Lung microvascular endothelial cell (primary cell): ENCODE measurements around the gene SLC28A2. TPM values are rescaled to one million over a fixed set of nuclear protein-coding genes. Genes with fewer than 3 reads are reported as not detected.
"Not testable (repeated sequence)": the region's sequence is repeated elsewhere in the genome, so short reads cannot be mapped to it uniquely, and the experiment has no call there.

Experiments
- DNase-seq, 2 donors: peaks; one replicate each; pipeline versions ENCODE4 v3.0.0 to v3.0.0-alpha.2; 2010; ENCODE audit warnings: low read depth in 2 of 2
- total RNA-seq: library from RNA; depleted of rRNA; stranded (reverse); fragments of >200 nt; gene quantifications from 2 replicates; pipeline ENCODE4 v1.2.1, GENCODE V29; 2014

The SLC28A2 gene
- total RNA-seq, 1 donor from 2014 or later = not detected

DNA sequence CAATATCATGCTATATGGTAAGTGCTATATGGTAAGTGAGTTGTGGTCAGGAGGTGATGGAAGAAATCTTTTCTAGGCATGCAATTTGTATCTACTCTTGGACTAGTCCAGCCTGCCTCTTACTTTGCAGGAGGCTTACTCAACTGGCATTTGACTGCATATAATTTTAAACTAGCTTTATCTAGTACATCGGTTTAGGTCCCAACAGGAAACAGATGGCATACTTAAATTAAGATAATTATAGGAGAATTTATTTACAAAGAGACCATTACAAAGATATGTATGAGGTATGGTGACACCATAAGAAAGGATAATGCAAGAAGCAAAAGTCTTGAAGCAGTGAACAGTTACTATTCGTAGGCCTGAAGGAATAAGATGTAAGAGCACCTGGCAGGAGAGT, 7.8 kb downstream of the SLC28A2 start:
- no peak for DNase-seq

DNA sequence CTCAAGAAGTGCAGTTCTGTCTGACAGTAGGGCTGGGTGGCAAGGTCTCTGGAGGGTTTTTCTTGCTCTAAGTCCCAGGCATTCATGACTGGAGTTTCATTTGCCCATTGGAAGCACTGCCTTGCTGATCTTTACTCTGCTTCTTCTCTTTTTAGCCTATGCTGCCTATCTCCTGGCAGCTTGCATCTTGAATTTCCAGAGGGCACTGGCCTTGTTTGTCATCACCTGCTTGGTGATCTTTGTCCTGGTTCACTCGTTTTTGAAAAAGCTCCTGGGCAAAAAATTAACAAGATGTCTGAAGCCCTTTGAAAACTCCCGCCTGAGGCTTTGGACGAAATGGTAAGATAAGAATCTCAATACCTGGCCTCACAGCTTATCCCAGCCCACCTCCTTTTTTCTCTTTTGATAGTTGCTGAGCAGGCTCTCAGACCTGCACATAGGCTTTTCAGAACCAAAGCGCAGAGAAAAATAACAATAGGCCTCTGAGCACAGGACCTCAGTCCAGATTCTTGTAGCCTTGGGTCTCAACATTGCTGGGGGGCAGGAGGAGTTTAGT, 10.9 kb downstream of the SLC28A2 start:
- DNase-seq = no peak

DNA sequence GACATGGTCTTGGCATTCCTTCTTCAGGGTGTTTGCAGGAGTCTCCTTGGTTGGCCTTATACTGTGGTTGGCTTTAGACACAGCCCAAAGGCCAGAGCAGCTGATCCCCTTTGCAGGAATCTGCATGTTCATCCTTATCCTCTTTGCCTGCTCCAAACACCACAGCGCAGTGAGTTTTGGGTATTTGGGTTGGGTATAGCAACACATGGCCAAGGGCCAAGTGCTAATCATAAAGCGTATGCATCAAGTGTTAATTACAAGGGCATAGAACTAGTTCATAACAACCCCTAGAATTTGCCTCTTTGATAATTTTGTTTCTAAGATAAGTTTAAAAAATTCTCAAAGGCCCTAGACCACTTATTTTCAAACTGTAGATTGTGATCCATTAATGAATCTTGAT, 11.8 kb downstream of the SLC28A2 start:
- no peak for DNase-seq

DNA sequence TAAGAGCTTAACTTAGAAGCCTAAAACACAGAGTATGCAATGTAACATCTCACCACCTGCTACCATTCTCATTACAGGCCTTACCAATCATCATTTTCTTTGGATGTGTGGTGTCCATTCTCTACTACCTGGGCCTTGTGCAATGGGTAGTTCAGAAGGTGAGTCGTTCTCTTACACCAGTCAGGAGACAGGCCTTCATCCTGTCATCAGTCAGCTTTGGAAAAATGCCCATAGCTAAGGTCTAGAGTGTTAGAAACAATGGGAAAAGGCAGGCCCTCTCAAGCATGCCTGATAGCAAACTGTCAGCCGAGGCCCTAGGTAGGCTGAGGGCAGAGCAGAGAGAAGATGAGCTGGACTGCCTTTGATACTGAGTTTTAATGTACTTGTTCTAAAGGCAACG, 13.5 kb downstream of the SLC28A2 start:
- DNase-seq = no peak

DNA sequence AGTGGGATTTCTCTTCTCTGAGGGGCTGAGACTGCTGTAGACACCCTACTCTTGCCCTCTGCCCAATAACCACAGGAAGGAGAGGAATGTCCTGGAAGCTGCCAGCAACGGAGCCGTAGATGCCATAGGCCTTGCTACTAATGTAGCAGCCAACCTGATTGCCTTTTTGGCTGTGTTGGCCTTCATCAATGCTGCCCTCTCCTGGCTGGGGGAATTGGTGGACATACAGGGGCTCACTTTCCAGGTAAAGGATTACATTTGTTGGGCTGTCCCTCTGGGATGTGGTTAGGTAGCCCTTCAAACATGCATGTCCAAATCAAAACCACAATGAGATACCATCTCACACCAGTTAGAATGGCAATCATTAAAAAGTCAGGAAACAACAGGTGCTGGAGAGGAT, 16.1 kb downstream of the SLC28A2 start:
- DNase-seq = peak in 1 of 2 donors; percentile 8

DNA sequence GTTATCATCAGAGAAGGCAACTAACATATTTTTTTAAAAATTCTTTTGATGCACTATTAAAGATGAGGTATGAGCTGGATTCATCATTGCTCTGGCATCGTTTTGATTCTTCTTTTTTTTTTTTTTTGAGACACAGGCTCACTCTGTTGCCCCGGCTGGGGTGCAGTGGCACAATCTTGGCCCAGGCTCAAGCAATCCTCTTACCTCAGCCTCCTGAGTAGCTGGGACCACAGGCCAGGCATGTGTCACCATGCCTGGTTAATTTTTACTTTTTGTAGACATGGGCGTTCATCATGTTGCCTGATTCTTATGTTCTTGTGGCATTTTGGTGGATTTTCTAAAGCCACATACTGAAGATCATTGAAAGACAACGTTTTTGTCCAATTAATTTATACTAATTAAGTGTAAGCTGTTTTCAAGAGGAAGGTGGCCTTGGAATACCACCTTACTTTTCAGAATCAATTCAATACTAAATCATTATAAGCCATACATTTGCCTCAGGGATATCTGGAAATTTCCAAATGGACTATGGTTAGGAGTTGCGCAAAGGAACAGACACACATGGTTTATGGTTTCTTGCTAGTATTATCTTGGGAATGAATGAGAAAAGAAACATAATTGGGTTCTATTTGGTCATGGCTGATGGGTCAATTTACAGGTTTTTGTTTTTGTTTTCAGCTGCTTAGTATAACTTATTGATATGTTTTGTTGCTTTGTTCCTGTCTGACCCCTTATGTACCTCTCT, 22.8 kb downstream of the SLC28A2 start:
- no peak for DNase-seq

DNA sequence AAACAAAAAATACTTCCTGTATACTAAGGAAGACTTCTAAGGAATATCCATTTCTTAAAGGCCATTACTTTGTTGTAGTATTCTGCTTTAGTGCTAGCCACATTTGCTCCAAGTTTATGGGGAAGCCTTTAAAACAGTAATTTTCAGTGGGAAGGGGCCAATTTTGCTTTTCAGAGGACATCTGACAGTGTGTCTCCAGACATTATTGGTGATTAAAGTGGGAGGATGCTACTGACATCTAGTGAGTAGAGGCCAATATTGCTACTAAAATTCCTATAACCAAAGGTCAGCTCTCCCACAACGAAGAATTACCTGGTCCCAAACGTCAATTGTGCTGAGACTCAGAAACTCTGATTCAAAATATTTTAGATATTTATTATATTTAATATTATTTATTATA, 24.8 kb downstream of the SLC28A2 start:
- DNase-seq = peak; percentile 21 to 52

DNA sequence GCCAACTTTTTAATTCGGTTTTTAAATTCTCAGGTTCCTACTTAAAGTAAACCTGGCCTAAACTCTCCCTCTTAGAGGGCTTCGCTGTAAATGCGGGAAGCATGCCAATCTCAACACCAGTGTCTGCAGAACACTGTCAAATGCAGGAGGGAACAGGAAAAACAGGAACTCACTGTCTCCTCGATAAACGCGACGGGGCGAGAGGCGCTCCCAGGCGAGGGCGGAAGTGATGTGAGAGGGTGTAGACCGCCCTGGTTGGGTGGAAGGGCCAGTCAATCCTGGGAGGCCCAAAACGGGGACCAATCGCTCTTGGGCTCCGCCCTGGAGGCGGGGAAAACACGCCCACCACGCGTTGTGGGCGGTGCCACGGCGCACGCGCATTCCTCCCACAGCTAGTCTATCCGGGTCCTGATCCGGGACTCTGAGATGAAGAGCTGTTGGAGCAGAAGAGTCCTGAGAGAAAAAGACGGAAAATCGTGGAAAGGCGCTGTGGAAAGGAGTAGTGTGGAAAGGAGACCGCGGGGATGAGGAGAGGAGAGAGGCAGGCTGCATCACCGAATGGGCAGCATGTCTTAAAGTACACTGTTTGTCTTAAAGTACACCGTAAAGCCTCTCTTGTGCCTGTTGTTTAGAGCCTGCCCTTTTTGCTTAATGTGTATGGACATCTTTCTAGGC, 27.1 kb downstream of the SLC28A2 start:
- peak; percentile 97 to 98 for DNase-seq

DNA sequence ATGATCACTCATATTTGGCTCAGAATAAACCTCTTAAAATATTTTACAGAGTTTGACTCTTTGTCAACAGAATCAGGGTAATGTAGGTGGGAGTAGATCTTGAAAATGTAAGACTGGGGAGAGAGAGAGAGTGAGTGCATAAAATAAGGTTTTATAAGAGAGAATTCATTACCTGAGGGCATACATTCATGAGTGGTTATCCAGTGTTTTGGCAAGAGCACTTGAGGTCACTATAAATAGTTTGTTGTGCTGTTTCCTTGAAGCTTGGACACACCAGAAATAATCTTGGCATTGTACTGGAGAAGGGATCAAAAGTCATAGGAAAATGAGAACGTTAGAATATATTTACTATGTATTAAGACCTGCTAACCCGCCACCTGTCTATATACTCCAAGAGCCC, 33.4 kb downstream of the SLC28A2 start:
- DNase-seq = no peak

DNA sequence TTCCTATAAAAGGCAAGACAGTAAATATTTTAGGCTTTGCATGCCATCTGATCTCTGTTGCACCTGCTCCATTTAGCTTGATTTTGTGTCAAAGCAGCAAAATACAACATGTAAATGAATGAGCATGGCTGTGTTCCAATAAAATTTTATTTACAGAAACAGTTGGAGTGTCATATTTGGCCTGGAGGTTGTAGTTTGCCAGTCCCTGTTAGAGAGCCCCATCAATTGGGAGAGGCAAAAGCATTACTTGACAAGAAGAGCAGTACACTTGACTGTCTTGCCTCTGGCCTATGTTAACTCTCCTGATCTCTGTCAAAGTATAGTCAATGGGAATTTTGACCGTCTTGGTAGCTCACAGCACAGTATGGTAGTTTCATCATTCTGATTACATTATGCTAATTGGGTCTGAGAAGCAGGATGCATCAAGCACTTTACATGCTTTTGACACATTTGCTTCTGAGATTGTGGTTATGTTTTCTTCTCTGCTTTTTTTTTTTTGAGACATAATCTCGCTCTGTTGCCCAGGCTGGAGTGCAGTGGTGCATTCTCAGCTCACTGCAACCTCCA, 35.4 kb downstream of the SLC28A2 start:
- no peak for DNase-seq

DNA sequence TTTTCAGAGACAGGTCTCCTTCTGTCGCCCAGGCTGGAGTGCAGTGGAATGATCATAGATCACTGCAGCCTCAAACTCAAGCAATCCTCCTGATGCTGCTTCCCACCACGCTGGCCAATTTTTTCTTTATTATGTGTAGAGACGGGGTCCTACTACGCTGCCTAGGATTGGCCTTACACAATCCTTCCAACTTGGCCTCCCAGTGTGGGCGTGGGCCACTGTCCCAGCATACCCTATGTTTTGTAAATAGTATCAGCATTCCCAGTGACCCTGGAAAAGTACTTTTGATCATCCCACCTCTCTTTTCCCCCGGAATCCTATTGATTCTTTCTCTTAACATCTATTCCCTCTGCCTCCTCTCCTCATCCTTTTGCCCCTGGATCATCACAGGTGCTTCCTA, 36.9 kb downstream of the SLC28A2 start:
- no peak for DNase-seq

DNA sequence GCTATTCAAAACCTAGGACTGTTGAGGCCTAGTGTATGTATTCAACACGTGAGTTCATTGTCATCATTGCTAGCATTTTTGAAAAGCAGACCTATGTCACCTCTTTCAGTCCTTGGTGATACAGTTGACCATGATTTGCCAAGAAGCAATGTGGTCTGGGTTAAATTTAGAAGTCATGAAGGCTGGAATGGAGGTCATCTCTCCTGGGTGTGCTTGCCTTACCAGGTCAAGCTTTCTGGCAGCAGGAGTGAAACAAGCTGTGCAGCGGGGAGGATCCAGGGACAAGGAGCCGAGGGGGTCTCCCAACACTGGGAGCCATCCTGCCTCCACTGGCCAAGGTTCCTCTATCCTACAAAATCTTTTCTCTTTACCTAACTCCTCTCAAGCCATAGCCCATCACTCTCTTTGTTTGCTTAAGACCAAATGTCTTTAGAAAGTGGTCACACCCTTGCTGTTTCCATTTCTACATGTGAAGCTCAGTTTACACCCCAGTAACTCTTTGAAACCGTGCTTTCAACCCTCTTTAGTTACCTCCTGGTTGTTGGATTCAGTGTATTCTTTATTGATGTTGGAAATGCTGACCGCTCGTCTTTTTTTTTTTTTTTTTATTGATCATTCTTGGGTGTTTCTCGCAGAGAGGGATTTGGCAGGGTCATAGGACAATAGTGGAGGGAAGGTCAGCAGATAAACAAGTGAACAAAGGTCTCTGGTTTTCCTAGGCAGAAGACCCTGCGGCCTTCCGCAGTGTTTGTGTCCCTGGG, 40.0 kb downstream of the SLC28A2 start:
- no peak for DNase-seq

DNA sequence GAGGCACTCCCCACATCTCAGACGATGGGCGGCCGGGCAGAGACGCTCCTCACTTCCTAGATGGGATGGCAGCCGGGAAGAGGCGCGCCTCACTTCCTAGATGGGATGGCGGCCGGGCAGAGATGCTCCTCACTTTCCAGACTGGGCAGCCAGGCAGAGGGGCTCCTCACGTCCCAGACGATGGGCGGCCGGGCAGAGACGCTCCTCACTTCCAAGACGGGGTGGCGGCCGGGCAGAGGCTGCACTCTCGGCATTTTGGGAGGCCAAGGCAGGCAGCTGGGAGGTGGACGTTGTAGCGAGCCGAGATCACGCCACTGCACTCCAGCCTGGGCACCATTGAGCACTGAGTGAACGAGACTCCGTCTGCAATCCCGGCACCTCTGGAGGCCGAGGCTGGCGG, 41.3 kb downstream of the SLC28A2 start:
- not testable (repeated sequence) for DNase-seq

DNA sequence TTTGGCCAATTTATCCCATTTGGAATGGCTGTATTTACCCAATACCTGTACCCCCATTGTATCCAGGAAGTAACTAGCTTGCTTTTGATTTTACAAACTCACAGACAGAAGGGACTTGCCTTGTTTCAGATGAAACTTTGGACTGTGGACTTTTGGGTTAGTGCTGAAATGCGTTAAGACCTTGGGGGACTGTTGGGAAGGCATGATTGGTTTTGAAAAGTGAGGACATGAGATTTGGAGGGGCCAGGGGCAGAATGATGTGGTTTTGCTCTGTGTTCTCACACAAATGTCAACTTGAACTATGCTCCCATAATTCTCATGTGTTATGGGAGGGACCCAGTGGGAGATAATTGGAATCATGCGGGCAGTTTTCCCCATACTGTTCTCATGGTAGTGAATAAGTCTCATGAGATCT, 46.9 kb downstream of the SLC28A2 start:
- not testable (repeated sequence) for DNase-seq

DNA sequence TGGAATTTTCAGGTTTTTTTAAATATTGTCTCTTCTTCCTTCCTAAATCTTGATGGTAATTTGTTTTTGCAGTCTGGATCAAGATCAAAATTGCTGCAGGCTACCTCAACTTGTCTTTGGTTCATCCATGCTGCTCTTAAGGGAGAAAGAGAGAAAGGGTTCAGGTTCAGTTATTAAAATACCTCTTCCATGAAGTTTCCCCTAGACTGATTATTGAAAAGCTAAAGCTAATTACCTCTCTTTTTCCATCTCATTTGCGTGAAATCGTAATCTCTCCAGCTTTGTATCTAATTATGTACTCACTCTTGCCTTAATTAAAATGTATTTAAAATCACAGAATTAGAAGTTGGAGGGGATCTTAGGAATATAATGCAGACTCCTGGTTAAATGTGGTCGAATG, 52.7 kb downstream of the SLC28A2 start:
- DNase-seq = no peak

DNA sequence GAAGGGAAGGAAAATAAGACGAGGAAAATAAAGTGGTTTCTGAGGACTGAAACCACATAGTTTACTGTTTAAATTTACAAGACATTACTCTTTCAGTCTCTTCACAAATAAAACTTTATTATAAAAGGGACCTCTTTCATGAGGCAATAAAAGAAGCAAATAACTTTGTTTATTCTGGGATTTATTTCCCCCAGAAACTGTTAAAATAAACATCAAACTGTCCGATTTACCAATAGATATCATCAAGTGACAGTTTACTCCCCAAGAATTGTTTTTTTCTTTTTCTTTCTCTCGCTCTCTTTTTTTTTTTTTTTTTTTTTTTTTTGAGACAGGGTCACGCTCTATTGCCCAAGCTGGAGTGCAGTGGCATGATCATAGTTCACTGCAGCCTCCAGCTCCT, 54.1 kb downstream of the SLC28A2 start:
- no peak for DNase-seq

DNA sequence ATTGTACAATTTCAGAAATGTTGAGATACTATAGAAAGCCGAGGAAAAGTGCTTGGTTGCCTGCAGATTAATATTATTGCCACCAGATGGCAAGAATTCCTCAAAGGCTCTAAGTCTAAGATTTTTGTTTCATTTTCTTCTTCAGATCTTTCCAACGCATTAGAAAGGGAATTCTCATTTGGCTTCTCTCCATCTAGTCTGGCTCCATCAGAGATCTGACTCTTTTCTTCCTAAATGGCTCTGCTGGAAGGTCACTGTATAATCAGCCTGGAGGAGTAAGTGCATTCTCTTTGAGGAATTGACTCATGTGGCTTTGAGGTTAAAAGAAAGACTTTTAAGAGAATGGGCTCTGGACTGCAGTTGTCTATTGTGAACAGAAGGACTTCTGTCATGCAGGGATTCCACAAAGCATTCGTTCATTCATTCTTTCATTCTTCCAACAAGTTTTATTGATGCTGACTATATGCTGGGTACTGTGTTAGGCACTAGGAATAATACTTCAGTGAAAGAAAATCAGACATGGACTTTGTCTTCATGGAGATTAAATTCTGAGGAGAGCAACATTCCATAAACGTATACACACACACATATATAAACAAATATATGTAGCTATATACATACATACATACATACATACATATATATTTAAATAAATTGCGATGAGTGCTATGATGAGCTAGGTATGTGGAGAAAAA, 55.3 kb downstream of the SLC28A2 start:
- DNase-seq = peak; percentile 12 to 35

DNA sequence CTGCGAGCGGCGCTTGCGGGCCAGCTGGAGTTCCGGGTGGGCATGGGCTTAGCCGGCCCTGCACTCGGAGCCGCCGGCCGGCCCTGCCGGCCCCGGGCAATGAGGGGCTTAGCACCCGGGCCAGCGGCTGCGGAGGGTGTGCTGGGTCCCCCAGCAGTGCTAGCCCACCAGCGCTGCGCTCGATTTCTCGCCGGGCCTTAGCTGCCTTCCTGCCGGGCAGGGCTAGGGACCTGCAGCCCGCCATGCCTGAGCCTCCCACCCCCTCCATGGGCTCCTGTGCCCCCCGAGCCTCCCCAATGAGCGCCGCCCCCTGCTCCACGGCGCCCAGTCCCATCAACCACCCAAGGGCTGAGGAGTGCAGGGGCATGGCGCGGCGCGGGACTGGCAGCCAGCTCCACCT, 62.1 kb downstream of the SLC28A2 start:
- DNase-seq = not testable (repeated sequence)

DNA sequence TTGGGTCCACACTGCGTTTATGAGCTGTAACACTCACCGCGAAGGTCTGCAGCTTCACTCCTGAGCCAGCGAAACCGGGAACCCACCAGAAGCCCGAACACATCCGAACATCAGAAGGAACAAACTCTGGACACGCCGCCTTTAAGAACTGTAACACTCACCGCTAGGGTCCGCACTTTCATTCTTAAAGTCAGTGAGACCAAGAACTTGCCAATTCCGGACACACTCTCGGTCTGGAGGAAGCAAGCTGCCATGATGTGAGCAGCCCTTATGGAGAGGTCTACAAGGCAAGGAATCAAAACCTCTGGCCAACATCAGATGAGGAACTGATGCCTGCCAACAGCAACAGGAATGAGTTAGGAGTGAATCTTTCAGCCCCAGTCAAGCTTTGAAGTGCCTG, 62.9 kb downstream of the SLC28A2 start:
- peak in 1 of 2 donors; percentile 32 for DNase-seq

DNA sequence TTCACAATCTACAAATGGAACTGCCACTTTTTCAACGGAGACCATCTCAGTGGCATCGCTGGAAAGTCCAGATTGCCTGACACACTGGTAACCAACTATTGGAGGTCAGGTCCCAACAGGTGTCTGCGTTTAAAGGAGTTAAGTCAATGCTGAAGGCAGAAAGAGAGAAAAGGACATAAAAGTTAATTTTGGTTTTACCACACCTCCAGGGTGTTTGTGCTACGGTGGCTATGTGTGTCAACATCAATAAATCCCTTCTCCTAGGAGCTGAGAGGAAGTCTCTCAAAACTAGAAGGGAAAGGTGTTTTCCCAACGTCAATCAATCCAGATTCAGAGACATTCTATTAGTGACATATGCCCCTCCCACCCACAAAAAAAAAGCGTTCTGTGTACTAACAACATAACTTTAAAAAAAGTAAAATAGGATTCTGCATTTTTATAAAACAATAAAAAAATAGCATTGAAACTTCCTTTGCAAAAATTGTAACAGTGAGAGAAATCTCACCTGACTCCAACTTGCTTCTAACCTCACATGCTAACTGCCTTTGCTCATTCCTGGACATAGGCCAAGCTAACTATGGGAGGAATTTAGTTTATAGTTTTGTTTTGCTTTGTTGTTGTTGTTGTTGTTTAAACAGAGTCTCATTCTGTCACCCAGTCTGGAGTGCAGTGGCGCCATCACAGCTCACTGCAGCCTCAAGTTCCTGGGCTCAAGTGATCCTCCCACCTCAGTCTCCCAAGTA, 67.6 kb downstream of the SLC28A2 start:
- no peak for DNase-seq
